ENCODE measurements around the gene D2HGDH. TPM values are rescaled to one million over a fixed set of nuclear protein-coding genes. Genes with fewer than 3 reads are reported as not detected.

The D2HGDH gene
- total RNA-seq, 1 experiment from 2014 or later: 46.3 TPM

- no peaks in the 10 kb centered on the region for H3K9me3 ChIP-seq (ENCODE audit: control insufficient read depth in 1 of 2, insufficient read depth in 1 of 2, low read depth in 1 of 2, low read length in 2 of 2)
- peak overlapping the region; percentile 45 for H3K9ac ChIP-seq (ENCODE audit: low read length)
- ATAC-seq (peak; percentile 82), DNase-seq (ENCODE audit: low read depth, low spot score) (peak; percentile 29)
- no peaks in the 10 kb centered on the region for H3K36me3 ChIP-seq (ENCODE audit: control insufficient read depth in 1 of 2, insufficient read depth in 2 of 2, low read length in 2 of 2)
- BruUV-seq (replicated peaks): no TSS peak
- H4K20me1 ChIP-seq (ENCODE audit: insufficient read depth): no peaks in the 10 kb centered on the region
- no peaks in the 10 kb centered on the region for H3K9me2 ChIP-seq (ENCODE audit: insufficient read depth)
- H3K79me2 ChIP-seq (ENCODE audit: insufficient read depth, low read length): no peaks in the 10 kb centered on the region
- TF ChIP-seq, protein P1, sequence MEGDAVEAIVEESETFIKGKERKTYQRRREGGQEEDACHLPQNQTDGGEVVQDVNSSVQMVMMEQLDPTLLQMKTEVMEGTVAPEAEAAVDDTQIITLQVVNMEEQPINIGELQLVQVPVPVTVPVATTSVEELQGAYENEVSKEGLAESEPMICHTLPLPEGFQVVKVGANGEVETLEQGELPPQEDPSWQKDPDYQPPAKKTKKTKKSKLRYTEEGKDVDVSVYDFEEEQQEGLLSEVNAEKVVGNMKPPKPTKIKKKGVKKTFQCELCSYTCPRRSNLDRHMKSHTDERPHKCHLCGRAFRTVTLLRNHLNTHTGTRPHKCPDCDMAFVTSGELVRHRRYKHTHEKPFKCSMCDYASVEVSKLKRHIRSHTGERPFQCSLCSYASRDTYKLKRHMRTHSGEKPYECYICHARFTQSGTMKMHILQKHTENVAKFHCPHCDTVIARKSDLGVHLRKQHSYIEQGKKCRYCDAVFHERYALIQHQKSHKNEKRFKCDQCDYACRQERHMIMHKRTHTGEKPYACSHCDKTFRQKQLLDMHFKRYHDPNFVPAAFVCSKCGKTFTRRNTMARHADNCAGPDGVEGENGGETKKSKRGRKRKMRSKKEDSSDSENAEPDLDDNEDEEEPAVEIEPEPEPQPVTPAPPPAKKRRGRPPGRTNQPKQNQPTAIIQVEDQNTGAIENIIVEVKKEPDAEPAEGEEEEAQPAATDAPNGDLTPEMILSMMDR (IDR thresholded peaks at IDR 0.05 in 2 of 3, conservative IDR thresholded peaks at IDR 0.05 in 1 of 3; ENCODE audit: borderline replicate concordance in 1 of 3, insufficient read depth in 1 of 3, low read depth in 2 of 3, low read length in 2 of 3): no peak
- TF ChIP-seq, protein P2, sequence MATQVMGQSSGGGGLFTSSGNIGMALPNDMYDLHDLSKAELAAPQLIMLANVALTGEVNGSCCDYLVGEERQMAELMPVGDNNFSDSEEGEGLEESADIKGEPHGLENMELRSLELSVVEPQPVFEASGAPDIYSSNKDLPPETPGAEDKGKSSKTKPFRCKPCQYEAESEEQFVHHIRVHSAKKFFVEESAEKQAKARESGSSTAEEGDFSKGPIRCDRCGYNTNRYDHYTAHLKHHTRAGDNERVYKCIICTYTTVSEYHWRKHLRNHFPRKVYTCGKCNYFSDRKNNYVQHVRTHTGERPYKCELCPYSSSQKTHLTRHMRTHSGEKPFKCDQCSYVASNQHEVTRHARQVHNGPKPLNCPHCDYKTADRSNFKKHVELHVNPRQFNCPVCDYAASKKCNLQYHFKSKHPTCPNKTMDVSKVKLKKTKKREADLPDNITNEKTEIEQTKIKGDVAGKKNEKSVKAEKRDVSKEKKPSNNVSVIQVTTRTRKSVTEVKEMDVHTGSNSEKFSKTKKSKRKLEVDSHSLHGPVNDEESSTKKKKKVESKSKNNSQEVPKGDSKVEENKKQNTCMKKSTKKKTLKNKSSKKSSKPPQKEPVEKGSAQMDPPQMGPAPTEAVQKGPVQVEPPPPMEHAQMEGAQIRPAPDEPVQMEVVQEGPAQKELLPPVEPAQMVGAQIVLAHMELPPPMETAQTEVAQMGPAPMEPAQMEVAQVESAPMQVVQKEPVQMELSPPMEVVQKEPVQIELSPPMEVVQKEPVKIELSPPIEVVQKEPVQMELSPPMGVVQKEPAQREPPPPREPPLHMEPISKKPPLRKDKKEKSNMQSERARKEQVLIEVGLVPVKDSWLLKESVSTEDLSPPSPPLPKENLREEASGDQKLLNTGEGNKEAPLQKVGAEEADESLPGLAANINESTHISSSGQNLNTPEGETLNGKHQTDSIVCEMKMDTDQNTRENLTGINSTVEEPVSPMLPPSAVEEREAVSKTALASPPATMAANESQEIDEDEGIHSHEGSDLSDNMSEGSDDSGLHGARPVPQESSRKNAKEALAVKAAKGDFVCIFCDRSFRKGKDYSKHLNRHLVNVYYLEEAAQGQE (IDR thresholded peaks at IDR 0.05; ENCODE audit: low read depth): no peak
- TF ChIP-seq FOSL1 (IDR thresholded peaks at IDR 0.05; ENCODE audit: low read depth) (no peak; the same call in 1 of the 2 replicates), SIN3A (IDR thresholded peaks at IDR 0.05; ENCODE audit: low read depth) (no peak)
- TF ChIP-seq, protein P3, sequence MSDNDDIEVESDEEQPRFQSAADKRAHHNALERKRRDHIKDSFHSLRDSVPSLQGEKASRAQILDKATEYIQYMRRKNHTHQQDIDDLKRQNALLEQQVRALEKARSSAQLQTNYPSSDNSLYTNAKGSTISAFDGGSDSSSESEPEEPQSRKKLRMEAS (IDR thresholded peaks at IDR 0.05): peak; percentile 62; the same call in 1 of the 2 replicates
- H3K4me1 ChIP-seq (ENCODE audit: control insufficient read depth in 1 of 2, insufficient read depth in 2 of 2, low read length in 2 of 2): peaks cover 16 to 31% of the 10 kb centered on the region in 2 experiments
- ChIA-PET CTCF (no interaction called here), POLR2A (no interaction called here), RAD21 (ENCODE audit: low non-redundant PET in 1 of 2, low total read pairs in 2 of 2, uncharacterized antibody in 2 of 2, unreplicated experiment in 2 of 2) (interaction anchor here in 1 of 2 experiments (0.5 kb wide), 1 partner anchor 77 kb away, joined by 4 read pairs; no protein-coding TSS in a partner anchor)
- H3K27ac ChIP-seq (ENCODE audit: low read depth, low read length): peak overlapping the region; percentile 14; the same call in 1 of the 2 replicates
- intact Hi-C loops (cut with micrococcal nuclease): no loop called here
- H2AFZ ChIP-seq (ENCODE audit: low read depth, low read length, poor library complexity, severe bottlenecking): no peak overlapping the region
- no peaks in the 10 kb centered on the region for H3K27me3 ChIP-seq (ENCODE audit: insufficient read depth, low read length)
- H3K4me2 ChIP-seq (ENCODE audit: low read length): peak overlapping the region; percentile 73
- peak overlapping the region in 1 of 2 experiments; percentile 37; a peak in 2 of 4 replicates for H3K4me3 ChIP-seq (replicated peaks in 1 of 2; ENCODE audit: low read depth in 1 of 2, low read length in 2 of 2)
Observed at GRCh38 chr2:241774419-241775222, 40.2 kb downstream of the D2HGDH start.
